PC-3 (cell line): ENCODE data around the gene ROR1. TPM values are rescaled to one million over a fixed set of nuclear protein-coding genes. Genes with fewer than 3 reads are reported as not detected.

Experiments used
- ATAC-seq: fragments of 200-7000 bp; cut with Tn5 transposase; 2 replicates; pipeline ENCODE4 v1.9.1; 2020; ENCODE audit warnings: mild to moderate bottlenecking, moderate library complexity
- BruUV-seq: library from RNA; stranded (reverse); fragments of 400-500 nt; replicated peaks from 2 replicates; lab custom pipeline; 2021; lab: Mats Ljungman, UMichigan
- CTCF ChIA-PET: fragments of 300-600 bp; sonication (Branson Sonifier 250); formaldehyde crosslinking; loops from one replicate; lab custom pipeline; 2022; ENCODE audit warnings: antibody characterized with exemption; lab: Charles Lee
- POLR2A ChIA-PET: fragments of 300-600 bp; sonication (Branson Sonifier 250); formaldehyde crosslinking; loops from one replicate; lab custom pipeline; 2022; ENCODE audit warnings: antibody characterized with exemption; ENCODE audit not compliant: unreplicated experiment; lab: Charles Lee
- DNase-seq: peaks from one replicate; pipeline ENCODE4 v3.0.0-alpha.2; 2015
- H2AFZ ChIP-seq: fragments of 300-600 bp; sonication (generic); 2 replicates; pipeline ENCODE4 v1.6.0; 2016; ENCODE audit warnings: antibody characterized with exemption, low read length
- H3F3A ChIP-seq: fragments of 300-600 bp; sonication (generic); one replicate; pipeline ENCODE4 v1.6.0; 2017; ENCODE audit warnings: antibody characterized with exemption, low read length, control low read depth, mild to moderate bottlenecking; ENCODE audit not compliant: unreplicated experiment
- H3K27ac ChIP-seq: fragments of 300-600 bp; sonication (generic); 2 replicates; pipeline ENCODE4 v1.5.1; 2016; ENCODE audit warnings: mild to moderate bottlenecking, low read length
- H3K27me3 ChIP-seq: fragments of 300-600 bp; sonication (generic); 2 replicates; pipeline ENCODE4 v1.6.1; 2016; ENCODE audit warnings: low read length, mixed read lengths
- H3K36me3 ChIP-seq: fragments of 300-600 bp; sonication (generic); 2 replicates; pipeline ENCODE4 v1.6.1; 2016; ENCODE audit warnings: low read depth, mixed run types, low read length, mixed read lengths
- H3K4me1 ChIP-seq: fragments of 300-600 bp; sonication (generic); 2 replicates; pipeline ENCODE4 v1.5.1; 2016; ENCODE audit warnings: low read length; ENCODE audit not compliant: insufficient read depth
- H3K4me2 ChIP-seq: fragments of 300-600 bp; sonication (generic); 2 replicates; pipeline ENCODE4 v1.6.0; 2016; ENCODE audit warnings: low read length
- H3K4me3 ChIP-seq: fragments of 300-600 bp; sonication (generic); 2 replicates; pipeline ENCODE4 v1.5.1; 2016; ENCODE audit warnings: mild to moderate bottlenecking, low read length, mixed read lengths
- H3K79me2 ChIP-seq: fragments of 300-600 bp; sonication (generic); 2 replicates; pipeline ENCODE4 v1.6.1; 2017; ENCODE audit warnings: low read length, mixed read lengths
- H3K9ac ChIP-seq: fragments of 300-600 bp; sonication (generic); 2 replicates; pipeline ENCODE4 v1.6.0; 2016; ENCODE audit warnings: mild to moderate bottlenecking, low read length
- H3K9me2 ChIP-seq: fragments of 300-600 bp; sonication (generic); replicated peaks from 2 replicates; pipeline ENCODE4 v1.6.1; 2016; ENCODE audit warnings: mixed run types, low read length, mixed read lengths
- H3K9me3 ChIP-seq: fragments of 300-600 bp; sonication (generic); 2 replicates; pipeline ENCODE4 v1.6.1; 2016; ENCODE audit warnings: low read length, mixed read lengths
- H4K20me1 ChIP-seq: fragments of 300-600 bp; sonication (generic); 2 replicates; pipeline ENCODE4 v1.6.1; 2016; ENCODE audit warnings: low read length, mixed read lengths
- CTCF ChIP-seq: fragments of 300-600 bp; sonication (generic); conservative IDR thresholded peaks from 2 replicates; pipeline ENCODE4 v1.5.1; 2017; ENCODE audit warnings: antibody characterized with exemption, low read depth, mild to moderate bottlenecking, low read length
- EZH2 ChIP-seq: fragments of 300-600 bp; sonication (generic); IDR thresholded peaks from one replicate; pipeline ENCODE4 v1.6.1; 2017; ENCODE audit warnings: antibody characterized with exemption, mild to moderate bottlenecking, low read length; ENCODE audit not compliant: unreplicated experiment
- EZH2phosphoT487 ChIP-seq: fragments of 300-600 bp; sonication (generic); IDR thresholded peaks from 2 replicates; pipeline ENCODE4 v1.6.1; 2018; ENCODE audit warnings: mild to moderate bottlenecking, antibody characterized with exemption, low read length, borderline replicate concordance
- intact Hi-C: fragments of 100-400 bp; cut with micrococcal nuclease; formaldehyde crosslinking; loops from 2 replicates; pipeline ENCODE4 v1.9.0; 2023
- total RNA-seq: library from RNA; depleted of rRNA; stranded (reverse); fragments of >200 nt; gene quantifications from 2 replicates; pipeline ENCODE4 v1.2.3, GENCODE V29; 2014

The ROR1 gene
- total RNA-seq, 1 experiment from 2014 or later: 16.5 TPM

- H4K20me1 ChIP-seq: no peaks in the 10 kb centered on the region
- no peak overlapping the region for H3K9ac ChIP-seq
- H3K27ac ChIP-seq: no peak overlapping the region
- H3K9me3 ChIP-seq: no peaks in the 10 kb centered on the region
- peaks cover 7% of the 10 kb centered on the region; the same call in 1 of the 2 replicates for H3K4me1 ChIP-seq
- ChIA-PET POLR2A (no interaction called here), CTCF (no interaction called here)
- H3F3A ChIP-seq: no peaks in the 10 kb centered on the region
- no peaks in the 10 kb centered on the region for H3K9me2 ChIP-seq
- no peak for DNase-seq
- BruUV-seq: no TSS peak
- intact Hi-C loops: no loop called here
- H2AFZ ChIP-seq: no peak overlapping the region
- H3K36me3 ChIP-seq: no peaks in the 10 kb centered on the region
- ATAC-seq: no peak
- TF ChIP-seq EZH2: no peak
- no peak for TF ChIP-seq EZH2phosphoT487
- no peak for TF ChIP-seq CTCF
- no peak overlapping the region for H3K4me3 ChIP-seq
- no peaks in the 10 kb centered on the region for H3K79me2 ChIP-seq
- no peaks in the 10 kb centered on the region for H3K27me3 ChIP-seq
- no peak overlapping the region for H3K4me2 ChIP-seq
These were observed 418.5 kb downstream of the ROR1 start for GRCh38 chr1:64192290-64192689.

GRCh38 chr1:64194168-64195080, 420.6 kb downstream of the ROR1 start:
- intact Hi-C loops: no loop called here
- no peaks in the 10 kb centered on the region for H3K9me2 ChIP-seq
- H4K20me1 ChIP-seq: no peaks in the 10 kb centered on the region
- no peak for TF ChIP-seq CTCF
- TF ChIP-seq EZH2phosphoT487: no peak
- TF ChIP-seq EZH2: no peak
- ChIA-PET POLR2A (no interaction called here), CTCF (no interaction called here)
- no peaks in the 10 kb centered on the region for H3K36me3 ChIP-seq
- no peak overlapping the region for H3K4me2 ChIP-seq
- H3K4me1 ChIP-seq: no peaks in the 10 kb centered on the region
- H3K4me3 ChIP-seq: no peak overlapping the region
- no peaks in the 10 kb centered on the region for H3K9me3 ChIP-seq
- H2AFZ ChIP-seq: no peak overlapping the region
- H3K27me3 ChIP-seq: no peaks in the 10 kb centered on the region
- DNase-seq: no peak
- H3K9ac ChIP-seq: no peak overlapping the region
- BruUV-seq: no TSS peak
- H3K27ac ChIP-seq: no peak overlapping the region
- ATAC-seq: no peak
- H3F3A ChIP-seq: no peaks in the 10 kb centered on the region
- H3K79me2 ChIP-seq: no peaks in the 10 kb centered on the region

GRCh38 chr1:64195081-64195395, 421.2 kb downstream of the ROR1 start:
- no TSS peak for BruUV-seq
- H4K20me1 ChIP-seq: no peaks in the 10 kb centered on the region
- CTCF ChIA-PET: no interaction called here
- intact Hi-C loops: no loop called here
- H3K4me1 ChIP-seq: no peaks in the 10 kb centered on the region
- H3K27me3 ChIP-seq: no peaks in the 10 kb centered on the region
- H3K9me2 ChIP-seq: no peaks in the 10 kb centered on the region
- H3K9me3 ChIP-seq: no peaks in the 10 kb centered on the region
- no peaks in the 10 kb centered on the region for H3K79me2 ChIP-seq
- H3K4me2 ChIP-seq: no peak overlapping the region
- POLR2A ChIA-PET: no interaction called here
- H2AFZ ChIP-seq: no peak overlapping the region
- ATAC-seq: no peak
- no peak overlapping the region for H3K4me3 ChIP-seq
- no peaks in the 10 kb centered on the region for H3F3A ChIP-seq
- H3K36me3 ChIP-seq: no peaks in the 10 kb centered on the region
- no peak overlapping the region for H3K27ac ChIP-seq
- no peak overlapping the region for H3K9ac ChIP-seq
- no peak for TF ChIP-seq EZH2
- TF ChIP-seq CTCF: no peak
- no peak for TF ChIP-seq EZH2phosphoT487
- no peak for DNase-seq
